HG02973 (cell line): ENCODE results near the gene TYW1.
"Not testable (repeated sequence)": the region's sequence is repeated elsewhere in the genome, so short reads cannot be mapped to it uniquely, and the experiment has no call there.

Experiments used
- ATAC-seq: cut with Tn5 transposase; IDR thresholded peaks from one replicate; pipeline ENCODE4 v1.9.1; 2021; ENCODE audit warnings: moderate library complexity; ENCODE audit not compliant: unreplicated experiment

The TYW1 gene

GRCh38 chr7:66994051-66994450 is 2.6 kb upstream of the TYW1 start:
- not testable (repeated sequence) for ATAC-seq

GRCh38 chr7:66994691-66995049 is 2.0 kb upstream of the TYW1 start:
- ATAC-seq = peak; percentile 15

- ATAC-seq = peak; percentile 55
These were observed 1.4 kb upstream of the TYW1 start, which contains the start of gene SBDS for GRCh38 chr7:66995050-66995776. SBDS (minus strand) TSS chr7:66995586; CDS start chr7:66995417, 169 bp downstream.

GRCh38 chr7:67000601-67001258 is 4.1 kb downstream of the TYW1 start:
- not testable (repeated sequence) for ATAC-seq

- ATAC-seq = not testable (repeated sequence)
These were observed 7.5 kb downstream of the TYW1 start for GRCh38 chr7:67004145-67004544.

- ATAC-seq = no peak
These were observed 10.3 kb downstream of the TYW1 start for GRCh38 chr7:67006965-67007364.

GRCh38 chr7:67008260-67008659 is 11.6 kb downstream of the TYW1 start:
- ATAC-seq = no peak

GRCh38 chr7:67009677-67010076 is 13.0 kb downstream of the TYW1 start:
- ATAC-seq = not testable (repeated sequence)

- not testable (repeated sequence) for ATAC-seq
These were observed 17.5 kb downstream of the TYW1 start for GRCh38 chr7:67014076-67014622.

- ATAC-seq = not testable (repeated sequence)
These were observed 21.3 kb downstream of the TYW1 start for GRCh38 chr7:67017971-67018370.

- no peak for ATAC-seq
These were observed 22.3 kb downstream of the TYW1 start for GRCh38 chr7:67018940-67019339.

GRCh38 chr7:67019562-67020390 is 23.1 kb downstream of the TYW1 start:
- ATAC-seq = no peak

- no peak for ATAC-seq
These were observed 24.6 kb downstream of the TYW1 start for GRCh38 chr7:67021260-67021659.

GRCh38 chr7:67022511-67022910 is 25.9 kb downstream of the TYW1 start:
- ATAC-seq = no peak

- ATAC-seq = not testable (repeated sequence)
These were observed 28.8 kb downstream of the TYW1 start for GRCh38 chr7:67025459-67025858.

GRCh38 chr7:67031685-67032084 is 35.1 kb downstream of the TYW1 start:
- not testable (repeated sequence) for ATAC-seq

GRCh38 chr7:67033251-67033650 is 36.6 kb downstream of the TYW1 start:
- ATAC-seq = no peak

GRCh38 chr7:67036432-67037395 is 40.1 kb downstream of the TYW1 start:
- ATAC-seq = not testable (repeated sequence)

- ATAC-seq = not testable (repeated sequence)
These were observed 44.2 kb downstream of the TYW1 start for GRCh38 chr7:67040832-67041231.
